Measurements from ENCODE around the gene RPS15.

- no peak for TF ChIP-seq CTCF (optimal IDR thresholded peaks at IDR 0.05 in 1 of 3, IDR thresholded peaks at IDR 0.05 in 1 of 3, conservative IDR thresholded peaks at IDR 0.05 in 1 of 3; ENCODE audit: extremely low read depth in 1 of 3, insufficient read depth in 2 of 3, low read length in 3 of 3)
- TF ChIP-seq EZH2 (IDR thresholded peaks at IDR 0.05; ENCODE audit: low read length): no peak
Observed at GRCh38 chr19:1410136-1410786, 27.9 kb upstream of the RPS15 start.

Measured in keratinocyte (primary cell).